CD4-positive, alpha-beta T cell treated with Interleukin-4 for 4 hours (primary cell): ENCODE data around the gene DYRK1B.
"Not testable (repeated sequence)": the region's sequence is repeated elsewhere in the genome, so short reads cannot be mapped to it uniquely, and the experiment has no call there.

Experiments
- DNase-seq: peaks from one replicate; pipeline ENCODE4 v3.0.0-alpha.2; 2020

The DYRK1B gene

DNA sequence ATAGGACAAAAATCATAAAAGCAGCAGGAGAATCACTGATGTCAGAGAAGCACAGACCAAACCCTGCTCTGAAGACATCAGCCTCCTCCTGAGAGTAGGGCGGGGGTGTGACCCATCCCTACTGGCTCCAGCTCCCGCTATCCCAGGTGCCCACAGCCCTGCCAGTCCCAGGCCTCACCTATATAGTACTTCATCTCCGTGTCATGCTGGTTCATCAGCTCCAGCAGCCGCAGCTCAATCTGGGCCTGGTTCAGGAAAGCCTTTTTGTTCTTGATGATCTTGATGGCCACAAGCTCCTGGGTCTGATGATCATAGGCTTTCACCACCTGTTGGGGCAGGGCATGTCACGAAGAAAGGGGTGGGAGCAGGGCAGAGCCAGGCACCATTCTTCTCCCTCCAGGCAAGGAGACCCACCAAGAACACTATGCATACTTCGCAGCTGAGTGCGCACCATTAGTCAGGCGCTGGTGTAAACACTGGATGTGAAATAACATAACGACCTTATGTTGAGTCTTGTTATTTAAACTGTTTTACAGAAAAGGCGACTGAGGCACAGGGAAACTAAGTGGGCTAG, 4.2 kb downstream of the DYRK1B start:
- no peak for DNase-seq

DNA sequence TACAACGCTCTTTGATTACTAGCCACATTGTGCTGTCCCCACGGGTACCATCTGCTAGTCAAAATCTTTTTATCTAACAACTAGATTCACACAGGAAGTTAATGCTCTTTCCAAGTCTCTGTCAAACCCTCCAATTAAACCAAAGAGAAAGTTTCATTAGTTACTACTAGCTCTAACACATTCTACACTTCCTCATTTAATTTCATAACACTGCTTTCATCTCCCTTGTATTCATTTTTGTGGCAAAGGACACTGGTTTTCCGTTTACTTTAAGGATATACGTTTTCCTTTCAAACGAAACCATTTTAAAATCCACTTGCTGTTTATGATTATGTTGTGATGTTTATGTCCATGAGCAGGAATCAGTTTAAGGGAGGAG, 5.3 kb downstream of the DYRK1B start:
- no peak for DNase-seq

DNA sequence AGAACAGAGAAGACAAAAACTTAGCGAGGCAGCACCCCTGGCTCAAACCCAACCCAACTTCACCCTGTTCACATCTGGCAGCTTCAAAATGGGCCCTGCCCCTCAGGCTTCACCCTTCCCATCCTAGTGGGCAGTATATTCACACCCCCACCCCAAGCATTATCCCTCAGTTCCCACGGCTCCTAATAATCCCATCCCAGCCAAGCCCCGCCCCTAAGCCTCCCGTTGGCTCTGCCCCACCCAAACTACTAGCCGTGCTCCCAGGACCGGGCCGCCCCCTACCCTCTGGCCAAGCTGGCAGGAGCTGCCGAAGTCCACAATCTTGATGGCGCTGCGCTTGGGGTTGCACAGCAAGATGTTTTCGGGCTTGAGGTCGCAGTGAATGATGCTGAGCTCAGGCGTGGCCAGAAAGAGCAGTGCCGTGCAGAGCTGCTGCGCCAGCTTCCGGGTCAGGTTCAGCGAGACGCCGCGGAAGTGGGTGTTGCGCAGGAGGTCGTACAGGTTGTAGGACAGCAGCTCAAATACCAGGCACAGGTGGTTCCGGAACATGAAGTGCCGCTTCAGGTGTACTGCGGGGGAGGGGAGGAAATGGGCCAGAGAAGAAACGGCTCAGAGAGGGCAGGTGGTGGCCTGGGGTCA, 5.8 kb downstream of the DYRK1B start:
- peak; percentile 27 for DNase-seq

DNA sequence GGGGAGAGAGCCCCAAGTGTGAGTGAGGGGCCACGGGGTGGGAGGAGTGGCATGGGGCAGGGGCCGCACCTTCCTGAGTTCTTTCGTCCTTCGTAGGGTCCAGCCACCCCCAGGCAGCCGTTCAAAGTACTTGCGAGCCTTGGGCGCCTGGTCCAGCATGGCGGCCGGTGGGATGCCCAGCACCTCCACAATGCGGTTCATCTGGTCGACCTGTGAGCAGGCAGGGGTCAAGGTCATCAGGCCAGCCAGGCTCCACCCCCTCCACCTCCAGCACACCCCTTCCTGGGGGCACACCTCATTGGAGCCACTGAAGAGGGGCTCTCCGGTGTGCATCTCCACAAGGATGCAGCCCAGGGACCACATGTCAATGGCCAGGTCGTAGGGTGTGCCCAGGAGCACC, 6.7 kb downstream of the DYRK1B start:
- DNase-seq: no peak

DNA sequence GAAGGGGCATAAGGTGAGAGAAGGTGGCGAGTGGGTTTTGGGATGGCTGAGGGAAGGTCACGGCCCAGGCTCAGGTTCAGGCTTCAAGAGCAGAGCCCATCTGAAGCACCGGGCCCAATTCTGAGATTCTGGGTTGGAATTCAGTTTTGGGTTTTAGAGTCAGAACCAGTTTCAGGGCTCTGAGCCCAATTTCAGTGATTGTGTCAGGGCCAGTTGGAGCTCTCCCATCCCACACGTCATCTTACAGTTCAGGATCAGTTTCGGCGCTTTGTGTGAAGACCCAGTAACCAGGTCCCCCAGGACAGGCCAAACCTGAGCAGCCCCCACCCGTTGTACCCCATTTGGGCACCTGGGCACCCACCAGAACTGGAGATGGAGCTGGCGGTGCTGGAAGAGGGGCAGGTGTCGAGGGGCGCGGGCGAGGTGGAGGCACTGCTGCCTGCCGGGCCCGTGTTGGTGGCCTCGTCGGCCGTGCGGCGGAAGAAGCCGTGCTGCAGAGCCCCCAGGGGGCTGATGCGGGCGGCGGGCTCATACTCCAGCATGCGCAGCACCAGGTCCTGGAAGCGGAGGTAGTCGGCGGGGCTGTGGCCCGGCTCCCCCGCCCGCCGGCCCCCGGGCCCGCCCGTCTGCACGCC, 7.5 kb downstream of the DYRK1B start:
- no peak for DNase-seq

DNA sequence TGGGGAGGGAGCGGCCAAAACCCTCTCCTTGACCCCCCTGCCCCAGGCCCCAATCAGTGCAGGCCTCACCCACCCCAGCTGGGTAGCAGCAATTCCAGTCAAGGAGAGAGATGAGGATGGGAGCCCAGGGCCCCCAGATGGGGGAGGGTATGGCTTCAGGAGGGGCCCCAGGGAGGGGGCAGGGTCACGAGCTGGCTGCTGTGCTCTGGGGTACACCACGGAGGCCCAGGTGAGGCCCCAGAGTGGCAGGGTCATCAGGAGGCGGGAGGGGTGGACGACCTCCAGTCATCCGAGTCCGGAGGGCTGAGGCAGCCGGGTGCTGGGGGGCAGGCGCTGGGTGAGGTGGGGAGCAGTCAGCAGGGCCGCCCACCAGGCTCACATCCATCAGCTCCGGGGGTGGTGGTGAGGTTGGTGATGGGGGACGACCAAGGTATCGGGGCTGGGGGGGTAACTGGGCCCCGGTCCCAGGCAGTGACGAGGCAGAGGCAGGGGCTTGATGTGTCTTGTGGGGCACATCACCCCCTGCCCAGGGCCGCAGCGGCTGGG, 8.4 kb downstream of the DYRK1B start:
- DNase-seq: no peak

DNA sequence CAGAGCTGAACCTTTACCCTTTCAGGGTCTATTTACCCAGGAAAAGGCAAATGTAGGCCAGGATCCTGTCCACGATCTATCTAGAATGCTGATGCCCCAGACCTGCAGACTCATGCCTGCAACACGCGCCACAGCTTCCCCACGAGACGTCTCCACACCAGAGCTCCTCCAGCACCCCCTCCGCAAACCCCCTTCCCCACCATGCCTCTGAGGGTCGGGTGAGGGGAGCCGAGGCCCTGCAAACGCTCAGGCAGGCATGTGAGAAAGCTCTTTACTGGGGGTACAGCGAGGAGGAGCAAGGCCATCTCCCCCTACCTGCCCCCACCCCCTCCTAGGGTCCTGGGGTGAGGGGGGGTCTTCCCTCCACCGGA, 8.9 kb downstream of the DYRK1B start:
- no peak for DNase-seq

DNA sequence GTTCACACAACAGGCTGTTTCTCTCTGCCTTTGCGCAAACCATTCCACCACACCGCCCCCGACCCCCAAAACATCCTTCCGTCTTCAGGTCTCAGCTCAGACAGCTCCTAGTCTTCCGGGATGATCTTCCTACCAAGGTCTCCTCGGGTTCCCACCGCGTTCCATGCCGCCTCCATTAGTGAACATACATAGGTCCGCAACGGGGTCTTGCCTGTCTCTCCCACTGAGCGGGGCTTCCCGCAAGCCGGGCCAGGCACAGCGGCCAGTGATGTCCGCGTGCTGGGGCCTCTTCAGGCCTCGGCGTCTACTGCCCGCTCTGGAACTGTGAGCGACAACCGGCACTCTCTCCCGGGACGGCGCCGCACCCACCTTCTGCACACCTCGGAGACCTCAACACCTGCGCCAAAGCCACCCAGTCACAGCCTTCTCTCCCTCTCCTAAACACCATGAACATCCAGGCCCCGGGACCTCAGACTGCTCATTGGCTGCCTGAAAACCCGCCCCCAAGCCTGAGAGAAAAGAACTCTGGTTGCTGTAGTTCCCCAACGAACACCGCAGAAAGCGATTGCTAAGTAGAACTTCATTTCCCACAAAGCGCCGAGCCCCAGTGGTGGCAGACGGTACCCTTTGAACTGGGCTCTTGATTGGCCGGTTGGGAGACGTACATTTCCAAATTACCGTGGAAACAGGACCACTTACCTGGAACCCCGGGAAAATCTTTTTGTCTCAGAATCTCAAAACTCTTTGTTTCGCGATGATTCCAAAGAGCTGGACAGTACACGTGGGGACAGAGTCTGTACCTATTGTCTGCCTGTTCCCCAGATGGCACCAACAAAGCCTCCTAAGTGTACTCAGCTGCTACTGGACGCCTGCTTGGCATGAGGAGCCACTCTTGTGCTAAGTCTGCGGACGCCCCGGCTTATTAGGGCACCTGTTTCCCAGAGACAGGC, 9.5 kb downstream of the DYRK1B start:
- peak; percentile 92 for DNase-seq

DNA sequence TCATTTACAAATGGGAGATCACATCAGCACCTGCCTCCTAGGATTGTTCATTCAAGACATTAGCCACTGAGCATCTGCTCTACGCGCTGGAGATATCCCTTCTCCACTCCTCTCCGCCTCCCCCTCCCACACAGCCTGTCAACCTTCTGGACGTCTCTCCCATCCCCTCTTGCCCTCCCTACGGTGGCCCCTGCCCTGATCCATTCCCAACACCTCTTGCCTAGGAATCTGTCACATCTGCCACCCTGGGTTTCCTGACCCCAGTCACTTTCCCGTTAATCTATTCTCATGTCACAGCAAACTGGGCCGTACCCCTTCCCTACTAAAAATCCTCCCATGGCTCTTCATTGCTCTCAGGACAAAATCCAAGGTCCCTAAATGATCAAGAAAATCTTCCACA, 10.3 kb downstream of the DYRK1B start:
- no peak for DNase-seq

DNA sequence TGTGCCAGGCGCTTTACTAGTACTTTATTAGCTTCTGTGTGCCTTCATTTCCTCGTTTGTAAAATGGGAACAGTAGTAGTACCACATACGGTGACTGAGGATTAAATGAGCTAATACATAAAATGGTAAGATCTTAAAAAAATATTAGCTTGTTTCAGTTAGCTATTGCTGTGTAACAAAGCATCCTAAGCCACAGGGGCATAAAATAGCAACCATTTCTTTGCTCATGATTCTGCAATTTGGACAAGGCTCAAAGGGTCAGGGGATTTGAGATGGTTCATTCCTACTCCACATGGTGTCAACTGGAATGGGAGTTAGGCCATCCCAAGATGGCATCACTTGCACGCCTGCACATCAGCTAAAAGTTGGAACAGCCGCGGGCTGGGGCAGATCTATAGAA, 13.3 kb downstream of the DYRK1B start:
- DNase-seq: no peak

DNA sequence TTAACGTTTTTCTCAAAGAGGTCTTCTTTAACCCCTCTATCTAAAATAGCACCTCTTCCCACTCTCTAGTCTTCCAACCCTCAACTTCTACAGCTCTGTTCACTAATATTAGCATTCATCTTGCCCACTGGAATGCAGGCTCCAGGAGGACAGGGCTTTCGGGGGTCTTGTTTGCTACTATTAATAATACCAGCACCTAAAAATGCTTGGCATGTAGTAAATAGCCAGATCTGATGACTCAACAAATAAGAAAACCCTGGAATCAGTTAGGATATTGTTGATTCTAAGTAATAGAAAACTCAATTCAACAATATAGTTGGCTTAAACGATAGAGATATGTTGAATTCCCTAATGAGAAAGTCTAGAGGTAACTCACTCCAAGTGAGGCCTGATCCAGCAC, 14.2 kb downstream of the DYRK1B start:
- no peak for DNase-seq

DNA sequence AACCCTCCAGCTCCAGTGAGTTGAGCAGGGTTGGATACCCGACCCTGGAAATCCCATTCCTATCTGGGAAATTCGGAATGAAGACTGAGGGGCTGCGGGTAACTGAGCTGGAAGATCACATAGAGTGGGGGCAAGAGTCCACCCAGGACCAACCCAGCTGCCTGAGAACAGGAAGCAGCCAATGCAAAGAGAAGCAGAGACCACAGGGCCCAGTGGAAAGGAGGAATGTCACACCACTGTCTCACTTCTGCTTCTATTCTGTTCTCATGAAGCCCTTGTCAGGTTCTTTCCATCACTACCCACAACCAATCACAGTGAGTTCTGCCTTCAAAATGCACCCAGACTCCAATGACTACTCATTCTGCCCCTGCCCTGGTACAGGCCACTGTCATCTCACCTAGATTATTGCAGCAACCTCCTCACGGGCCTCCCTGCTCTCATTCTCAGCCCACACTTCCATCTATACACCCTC, 15.3 kb downstream of the DYRK1B start:
- DNase-seq: no peak

DNA sequence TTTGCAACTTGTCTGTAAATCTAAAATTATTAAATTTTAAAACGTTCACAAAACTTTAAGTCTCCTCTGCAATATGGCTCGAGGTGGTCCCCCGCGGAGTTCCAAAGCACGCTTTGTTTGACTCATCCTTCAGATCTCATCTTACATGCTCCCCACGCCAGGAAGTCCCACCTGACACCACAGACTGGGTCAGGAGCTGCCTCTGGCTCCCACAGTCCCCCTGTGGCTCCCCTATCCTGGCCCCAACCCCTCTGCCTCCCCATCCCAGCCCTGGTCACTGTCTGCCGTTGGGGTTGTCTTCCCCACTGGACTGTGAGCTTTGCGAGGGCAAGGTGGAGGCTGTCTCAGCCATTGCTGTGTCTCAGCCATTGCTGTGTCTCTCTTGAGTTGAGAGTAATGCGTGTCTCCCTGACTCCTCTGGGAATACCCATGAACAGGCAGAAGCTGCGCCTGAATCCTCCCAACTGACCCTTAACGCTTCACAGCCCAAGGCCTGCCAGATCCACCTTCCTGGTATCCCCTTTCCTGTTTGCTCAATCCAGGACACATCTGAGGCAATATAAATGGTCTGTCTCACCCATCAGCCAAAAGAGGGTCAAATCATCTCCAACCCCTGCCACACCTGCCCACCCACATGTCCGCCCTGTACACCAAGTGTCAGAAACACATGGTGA, 15.9 kb downstream of the DYRK1B start:
- no peak for DNase-seq

DNA sequence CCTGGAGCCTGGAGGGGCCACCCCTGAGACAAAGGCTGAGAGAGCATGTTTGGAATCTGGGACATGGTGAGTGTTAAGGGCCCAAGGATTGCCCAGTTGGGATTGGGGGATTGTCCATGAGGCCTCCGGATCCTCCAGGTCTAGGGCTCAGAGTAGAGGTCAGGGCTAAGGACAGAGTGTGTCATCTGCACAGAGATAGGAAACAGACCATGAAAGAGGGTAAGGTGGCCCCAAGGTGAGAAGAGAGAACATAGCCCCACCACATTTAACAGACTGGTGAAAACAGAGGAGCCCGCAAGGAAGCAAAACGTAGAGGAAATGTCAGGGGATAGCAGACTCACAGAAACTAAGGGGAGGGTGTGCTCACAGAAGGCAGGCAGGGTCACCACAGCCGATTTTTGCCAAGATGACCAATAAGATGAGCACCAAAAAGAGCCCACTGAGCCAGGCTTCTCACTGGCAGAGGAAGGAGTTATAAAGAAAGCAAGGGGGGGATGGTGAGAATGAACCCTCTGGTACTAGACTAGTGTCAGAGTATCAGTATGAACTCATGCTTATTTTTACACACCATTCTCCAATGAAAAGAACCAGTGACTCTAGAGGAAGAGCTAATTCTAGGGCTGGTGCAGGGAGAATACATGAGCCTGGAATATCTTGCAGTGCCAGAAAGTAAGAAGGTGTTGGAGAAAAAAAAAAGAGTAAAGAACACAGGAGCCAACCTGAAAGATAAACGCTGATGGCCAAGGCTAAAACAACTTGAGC, 17.5 kb downstream of the DYRK1B start:
- DNase-seq: no peak

DNA sequence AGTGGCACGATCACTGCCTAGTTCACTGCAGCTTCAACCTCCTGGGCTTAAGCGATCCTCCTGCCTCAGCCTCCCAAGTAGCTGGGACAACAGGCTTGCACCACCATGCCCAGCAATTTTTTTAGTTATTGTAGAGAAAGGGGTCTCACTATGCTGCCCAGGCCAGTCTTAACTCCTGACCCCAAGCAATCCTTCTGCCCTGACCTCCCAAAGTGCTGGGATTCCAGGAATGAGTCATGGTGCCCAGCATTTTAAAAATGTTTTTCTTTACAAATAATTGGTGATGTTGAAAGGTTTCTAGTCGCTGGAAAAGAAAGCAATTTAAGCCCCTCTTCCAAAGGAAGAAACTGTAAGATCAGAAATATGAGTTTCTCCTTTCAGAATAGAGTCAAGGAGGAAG, 19.4 kb downstream of the DYRK1B start:
- no peak for DNase-seq

DNA sequence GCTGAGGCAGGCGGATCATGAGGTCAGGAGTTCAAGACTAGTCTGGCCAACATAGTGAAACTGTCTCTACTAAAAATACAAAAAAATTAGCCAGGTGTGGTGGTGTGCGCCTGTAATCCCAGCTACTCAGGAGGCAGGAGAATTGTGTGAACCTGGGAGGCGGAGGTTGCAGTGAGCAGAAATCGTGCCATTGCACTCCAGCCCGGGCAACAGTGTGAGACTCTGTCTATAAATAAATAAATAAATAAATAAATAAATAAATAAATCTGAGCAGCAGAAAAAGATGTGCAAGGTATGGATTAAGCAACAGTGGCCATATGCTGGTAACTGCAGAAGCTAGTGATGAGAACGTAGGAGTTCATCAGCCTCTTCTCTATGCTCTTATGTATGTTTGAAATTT, 19.9 kb downstream of the DYRK1B start:
- DNase-seq: not testable (repeated sequence)

DNA sequence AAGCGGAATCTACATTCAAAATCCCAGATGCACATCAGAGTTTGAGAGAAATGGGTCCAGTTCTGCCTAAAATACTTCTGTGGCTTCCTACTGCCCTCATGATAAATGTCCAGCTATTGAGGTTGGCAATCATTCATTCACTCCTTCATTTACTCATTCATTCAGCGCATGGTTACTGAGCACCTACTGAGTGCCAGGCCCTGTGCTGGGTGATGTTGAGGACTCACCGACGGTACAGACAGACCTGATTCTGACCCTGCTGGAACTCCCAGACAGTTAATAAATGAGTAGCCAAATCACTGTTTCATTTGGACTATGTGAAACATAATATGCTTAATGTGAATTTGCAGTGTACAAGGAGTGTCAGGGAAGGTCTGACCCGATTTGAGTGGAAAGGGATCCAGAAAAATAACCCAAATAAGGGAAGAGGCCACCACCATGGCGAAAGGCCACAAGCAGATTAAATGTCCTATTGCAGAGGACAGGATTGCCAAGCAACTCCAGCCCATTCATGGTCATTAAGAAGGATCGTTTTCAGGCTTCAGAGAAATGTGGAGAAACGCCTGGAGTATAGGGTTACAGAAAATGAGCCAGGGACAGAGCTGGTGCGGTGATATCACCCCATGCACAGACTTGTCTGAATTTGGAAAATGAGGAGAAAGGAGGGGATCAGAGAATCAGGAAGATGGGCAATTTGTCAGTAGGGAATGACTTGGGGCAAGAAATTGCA, 20.5 kb downstream of the DYRK1B start:
- no peak for DNase-seq

DNA sequence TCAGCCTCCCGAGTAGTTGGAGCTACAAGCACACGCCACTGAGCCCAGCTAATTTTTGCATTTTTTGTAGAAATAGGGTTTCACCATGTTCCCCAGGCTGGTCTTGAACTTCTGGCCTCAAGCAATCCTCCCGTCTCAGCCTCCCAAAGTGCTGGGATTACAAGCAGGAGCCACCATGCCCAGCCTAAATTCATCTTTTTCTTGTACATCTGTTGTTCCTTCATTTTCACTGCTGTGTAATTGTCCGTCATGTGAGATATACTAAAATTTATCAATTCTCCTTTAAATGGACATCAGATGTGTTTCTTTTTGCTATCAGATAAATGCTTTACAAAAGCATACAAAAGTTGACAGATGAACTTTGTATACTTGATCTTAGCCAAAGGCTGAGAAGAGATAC, 22.9 kb downstream of the DYRK1B start:
- DNase-seq: no peak

DNA sequence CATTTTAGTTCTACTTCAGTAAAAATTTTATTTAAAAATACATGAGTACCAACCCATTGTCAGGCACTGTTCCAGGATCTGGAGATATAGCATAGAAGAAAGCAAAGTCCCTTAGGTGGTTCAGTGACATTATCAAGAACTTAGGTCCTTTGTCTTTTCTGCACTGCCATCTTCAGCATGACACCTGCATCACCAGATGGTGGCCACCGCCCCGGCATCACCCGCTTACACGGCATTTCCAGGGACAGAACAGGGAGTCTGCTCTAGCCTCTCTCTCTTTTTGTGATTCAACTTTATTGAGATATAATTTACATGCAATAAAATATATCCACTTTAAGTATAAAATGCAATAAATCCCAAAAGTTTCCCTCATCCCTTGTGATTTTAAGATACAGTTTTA, 23.5 kb downstream of the DYRK1B start:
- DNase-seq: no peak

DNA sequence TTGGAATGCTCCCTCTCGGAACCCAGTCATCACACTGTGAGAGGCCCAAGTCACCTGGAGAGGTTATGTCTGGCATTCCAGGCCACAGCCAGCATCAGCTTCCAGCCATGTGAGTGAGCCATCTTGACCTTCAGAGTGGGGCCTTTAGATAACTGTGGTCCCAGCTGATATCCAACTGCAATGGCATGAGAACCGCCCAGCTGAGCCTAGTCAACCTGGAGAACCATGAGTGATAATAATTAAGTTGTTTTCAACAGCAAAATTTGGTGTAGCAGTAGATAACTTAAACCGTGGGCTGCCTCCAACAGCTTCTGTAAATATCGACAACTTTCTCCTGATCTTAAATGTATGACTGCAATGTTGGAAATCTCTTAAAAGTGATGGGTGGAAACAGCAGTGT, 24.6 kb downstream of the DYRK1B start:
- no peak for DNase-seq

DNA sequence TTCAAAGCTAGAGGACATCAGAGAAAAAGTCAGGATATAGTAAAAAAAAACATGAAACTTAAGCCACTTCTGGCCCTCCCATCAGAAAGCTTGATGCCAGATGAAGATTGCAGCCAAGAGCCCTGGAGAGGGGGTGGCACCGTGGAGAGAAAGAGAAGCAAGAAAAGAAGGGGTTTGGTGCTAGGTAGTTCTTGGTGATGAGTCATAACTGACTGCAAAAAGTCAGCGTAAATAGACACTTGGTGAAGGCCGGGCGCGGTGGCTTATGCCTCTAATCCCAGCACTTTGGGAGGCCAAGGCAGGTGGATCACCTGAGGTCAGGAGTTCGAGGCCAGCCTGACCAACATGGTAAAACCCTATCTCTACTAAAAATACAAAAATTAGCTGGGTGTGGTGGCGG, 25.3 kb downstream of the DYRK1B start:
- DNase-seq: not testable (repeated sequence)
